ENCODE results near the gene FLYWCH1. TPM values are rescaled to one million over a fixed set of nuclear protein-coding genes. Genes with fewer than 3 reads are reported as not detected.

FLYWCH1 gene
- total and polyA plus RNA-seq, 2 of the 8 experiments (the other 6 are each of a cell fraction or from before 2014, with no cell fraction given) = 12.4 to 23.5 TPM

- Histone ChIP-seq H3K36me3 (ENCODE audit: control insufficient read depth in 2 of 4, insufficient read depth in 4 of 4, low read length in 3 of 4) (peaks cover 0 to 10% (median 2%) of the 10 kb centered on the region in 4 experiments; a peak in 2 of 8 replicates), H3K56ac (replicated peaks; ENCODE audit: insufficient read length, low read depth, low read length) (no peak overlapping the region), H4K20me1 (replicated peaks in 1 of 2; ENCODE audit: control insufficient read depth in 1 of 2, insufficient read depth in 2 of 2, low read length in 2 of 2) (no peaks in the 10 kb centered on the region), H3K14ac (ENCODE audit: insufficient read length) (no peak overlapping the region), H2AFZ (ENCODE audit: low read length) (no peak overlapping the region), H2BK120ac (replicated peaks; ENCODE audit: low read depth, low read length) (no peak overlapping the region), H2AK5ac (ENCODE audit: low read depth, low read length) (no peak overlapping the region), H3K79me2 (ENCODE audit: control insufficient read depth in 1 of 2, insufficient read depth in 2 of 2, low read length in 2 of 2) (no peaks in the 10 kb centered on the region), H2BK5ac (ENCODE audit: low read depth, low read length) (no peak overlapping the region), H3K4me2 (ENCODE audit: insufficient read depth in 1 of 2, low read depth in 2 of 2, low read length in 2 of 2) (no peak overlapping the region), H2BK12ac (ENCODE audit: low read depth, low read length) (no peak overlapping the region), H3K23ac (ENCODE audit: insufficient read length) (no peak overlapping the region), H2BK20ac (ENCODE audit: low read length) (no peak overlapping the region), H4K8ac (ENCODE audit: extremely low read depth, insufficient read depth, low read length) (no peak overlapping the region; the same call in 1 of the 2 replicates), H2BK15ac (ENCODE audit: low read length) (no peak overlapping the region), H3K9me3 (ENCODE audit: insufficient read depth in 2 of 2, low read depth in 1 of 2, low read length in 1 of 2) (no peaks in the 10 kb centered on the region), H3K4ac (replicated peaks; ENCODE audit: insufficient read length, low read depth, low read length) (no peak overlapping the region), H3K27ac (ENCODE audit: low read depth, low read length) (no peak overlapping the region), H3K9ac (replicated peaks in 1 of 4; ENCODE audit: extremely low read depth in 1 of 4, low read depth in 3 of 4, low read length in 3 of 4) (no peak overlapping the region), H4K91ac (replicated peaks; ENCODE audit: insufficient read length, low read length) (no peak overlapping the region), H3K4me1 (replicated peaks in 1 of 4; ENCODE audit: control insufficient read depth in 3 of 4, insufficient read depth in 4 of 4, low read length in 3 of 4) (peaks cover 0 to 4% (median 0%) of the 10 kb centered on the region in 4 experiments; a peak in 3 of 7 replicates), H4K5ac (ENCODE audit: insufficient read length, low read depth, low read length) (no peak overlapping the region), H3K27me3 (replicated peaks in 1 of 4; ENCODE audit: control insufficient read depth in 3 of 4, extremely low read depth in 1 of 4, insufficient read depth in 3 of 4, low read length in 3 of 4) (no peaks in the 10 kb centered on the region), H3K79me1 (ENCODE audit: low read depth, low read length) (peaks cover 3% of the 10 kb centered on the region; the same call in 1 of the 2 replicates), H3K18ac (ENCODE audit: extremely low read depth, low read length) (no peak overlapping the region), H3K23me2 (ENCODE audit: low read depth, low read length) (no peaks in the 10 kb centered on the region), H3K4me3 (ENCODE audit: extremely low read depth in 1 of 4, insufficient read depth in 2 of 4, low read depth in 3 of 4, low read length in 4 of 4) (no peak overlapping the region)
- ChIA-PET POLR2A (ENCODE audit: partially characterized antibody) (no interaction called here), CTCF (ENCODE audit: partially characterized antibody) (interaction anchor here (1.1 to 3.1 kb wide), 3 partner anchors 20 to 726 kb away, joined by 3 to 9 read pairs (median 4); no protein-coding TSS in a partner anchor)
- no peak for DNase-seq (ENCODE audit: low read depth in 1 of 2, low spot score in 2 of 2)
- 96% methylated on average over 27 of the region's 30 CpGs; no CpG with 5 or more reads in 1 of the 2 experiments for WGBS, 2 experiments (ENCODE audit: extremely low coverage in 1 of 2, insufficient coverage in 1 of 2, insufficient read length in 1 of 2, insufficient replicate concordance in 2 of 2, low coverage in 1 of 2, low lambda C conversion rate in 2 of 2, missing lambda C conversion rate in 1 of 2)
- FAIRE-seq = no peak
- TF ChIP-seq FOSL1 (IDR thresholded peaks at IDR 0.05; ENCODE audit: insufficient read depth, low read depth, low read length) (no peak), CTBP2 (IDR thresholded peaks at IDR 0.05; ENCODE audit: borderline replicate concordance, insufficient read depth, insufficient read length, low read length) (no peak), CBX5 (IDR thresholded peaks at IDR 0.05; ENCODE audit: low read depth, low read length) (no peak), JUN (IDR thresholded peaks at IDR 0.05; ENCODE audit: low read depth, low read length) (no peak), SP4 (IDR thresholded peaks at IDR 0.05; ENCODE audit: low read length) (no peak), TAF1 (IDR thresholded peaks at IDR 0.05; ENCODE audit: low read depth, low read length) (no peak), CEBPB (IDR thresholded peaks at IDR 0.05; ENCODE audit: low read depth, low read length) (no peak), HDAC2 (IDR thresholded peaks at IDR 0.05; ENCODE audit: borderline replicate concordance in 1 of 2, low read depth in 2 of 2, low read length in 2 of 2) (no peak), RBBP5 (IDR thresholded peaks at IDR 0.05; ENCODE audit: borderline replicate concordance, low read depth, low read length) (no peak), CHD2 (IDR thresholded peaks at IDR 0.05; ENCODE audit: low read length) (no peak), SP1 (IDR thresholded peaks at IDR 0.05; ENCODE audit: low read depth, low read length) (no peak), SAP30 (IDR thresholded peaks at IDR 0.05; ENCODE audit: insufficient read depth, insufficient replicate concordance, low read length) (no peak), RFX5 (IDR thresholded peaks at IDR 0.05; ENCODE audit: borderline replicate concordance, low read depth, low read length) (no peak)
Measured at GRCh38 chr16:2933136-2933535, 21.4 kb downstream of the FLYWCH1 start.

Data from H1 (cell line).